GM12801 (cell line): ENCODE measurements around the gene PTPN14.

Experiments used
- CTCF ChIP-seq: IDR thresholded peaks from one replicate; pipeline ENCODE4 v1.5.1; 2011; ENCODE audit warnings: control low read depth; ENCODE audit not compliant: insufficient read length; ENCODE audit errors: extremely low read depth

The PTPN14 gene

GRCh38 chr1:214314178-214314843, 237.1 kb downstream of the PTPN14 start:
- TF ChIP-seq CTCF = no peak

- TF ChIP-seq CTCF = no peak
These were observed 238.8 kb downstream of the PTPN14 start for GRCh38 chr1:214312530-214313051.

GRCh38 chr1:214310777-214311690, 240.4 kb downstream of the PTPN14 start:
- no peak for TF ChIP-seq CTCF

- TF ChIP-seq CTCF = no peak
These were observed 241.4 kb downstream of the PTPN14 start for GRCh38 chr1:214310010-214310409.

- no peak for TF ChIP-seq CTCF
These were observed 245.1 kb downstream of the PTPN14 start for GRCh38 chr1:214306269-214306668.

GRCh38 chr1:214305164-214305751, 246.1 kb downstream of the PTPN14 start:
- no peak for TF ChIP-seq CTCF
